ENCODE measurements around the gene PLA2G7. TPM values are rescaled to one million over a fixed set of nuclear protein-coding genes. Genes with fewer than 3 reads are reported as not detected.

PLA2G7 gene
- total and polyA plus RNA-seq, 12 donors, result 0.91 to 25.8 (median 4.3) TPM

DNA sequence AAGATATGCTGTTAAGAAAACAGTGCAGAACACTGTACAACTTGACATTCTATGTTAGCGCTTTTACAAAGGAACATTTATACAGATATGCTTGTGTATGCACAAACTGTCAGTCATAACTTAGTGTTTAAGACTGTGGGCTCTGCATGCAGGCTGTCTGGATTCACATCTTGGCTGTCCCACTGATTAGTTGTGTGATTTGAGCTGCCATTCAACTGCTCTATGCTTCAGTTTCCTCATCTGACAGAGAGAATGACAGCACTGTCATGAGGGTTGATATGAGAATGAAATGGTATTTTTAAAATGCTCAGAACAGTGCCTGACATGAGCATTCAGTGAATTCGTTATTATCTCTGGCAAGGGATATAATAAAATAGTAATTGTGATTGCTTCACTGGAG lies 73.7 kb downstream of the PLA2G7 start:
- intact Hi-C loops (cut with DNase I), result no loop called here

GRCh38 chr6:46657642-46658041 lies 77.5 kb downstream of the PLA2G7 start:
- intact Hi-C loops (cut with DNase I), result no loop called here
- DNase-seq, result no peak
- TF ChIP-seq, protein P1, sequence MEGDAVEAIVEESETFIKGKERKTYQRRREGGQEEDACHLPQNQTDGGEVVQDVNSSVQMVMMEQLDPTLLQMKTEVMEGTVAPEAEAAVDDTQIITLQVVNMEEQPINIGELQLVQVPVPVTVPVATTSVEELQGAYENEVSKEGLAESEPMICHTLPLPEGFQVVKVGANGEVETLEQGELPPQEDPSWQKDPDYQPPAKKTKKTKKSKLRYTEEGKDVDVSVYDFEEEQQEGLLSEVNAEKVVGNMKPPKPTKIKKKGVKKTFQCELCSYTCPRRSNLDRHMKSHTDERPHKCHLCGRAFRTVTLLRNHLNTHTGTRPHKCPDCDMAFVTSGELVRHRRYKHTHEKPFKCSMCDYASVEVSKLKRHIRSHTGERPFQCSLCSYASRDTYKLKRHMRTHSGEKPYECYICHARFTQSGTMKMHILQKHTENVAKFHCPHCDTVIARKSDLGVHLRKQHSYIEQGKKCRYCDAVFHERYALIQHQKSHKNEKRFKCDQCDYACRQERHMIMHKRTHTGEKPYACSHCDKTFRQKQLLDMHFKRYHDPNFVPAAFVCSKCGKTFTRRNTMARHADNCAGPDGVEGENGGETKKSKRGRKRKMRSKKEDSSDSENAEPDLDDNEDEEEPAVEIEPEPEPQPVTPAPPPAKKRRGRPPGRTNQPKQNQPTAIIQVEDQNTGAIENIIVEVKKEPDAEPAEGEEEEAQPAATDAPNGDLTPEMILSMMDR (IDR thresholded peaks at IDR 0.05), result no peak
- TF ChIP-seq POLR2A (IDR thresholded peaks at IDR 0.05), result no peak
- H3K27me3 ChIP-seq, result no peaks in the 10 kb centered on the region
- no peak overlapping the region for H3K27ac ChIP-seq
- H3K9me3 ChIP-seq (replicated peaks in 1 of 3), result no peaks in the 10 kb centered on the region
- peaks cover 4 to 12% of the 10 kb centered on the region in 2 donors for H3K4me1 ChIP-seq (replicated peaks in 1 of 2)
- no peak overlapping the region for H3K4me3 ChIP-seq
- no peaks in the 10 kb centered on the region for H3K36me3 ChIP-seq (replicated peaks in 1 of 2)

More for the DNA sequence above, 73.7 kb downstream of the PLA2G7 start:
- TF ChIP-seq, protein P1 (IDR thresholded peaks at IDR 0.05), result no peak
- no peak for TF ChIP-seq POLR2A (IDR thresholded peaks at IDR 0.05)
- WGBS, 4 donors, result 84 to 92% (median 90%) methylated on average over 2 of the region's 2 CpGs
- Histone ChIP-seq H3K27ac (no peak overlapping the region), H3K27me3 (no peaks in the 10 kb centered on the region), H3K4me1 (replicated peaks in 1 of 2) (no peaks in the 10 kb centered on the region), H3K9me3 (replicated peaks in 1 of 3) (no peaks in the 10 kb centered on the region), H3K36me3 (replicated peaks in 1 of 2) (peaks cover 0 to 5% of the 10 kb centered on the region in 2 donors), H3K4me3 (no peak overlapping the region)
- no peak for DNase-seq

- intact Hi-C loops (cut with DNase I), result no loop called here
- TF ChIP-seq POLR2A (IDR thresholded peaks at IDR 0.05), result no peak
- TF ChIP-seq, protein P1 (IDR thresholded peaks at IDR 0.05), result no peak
Measured at GRCh38 chr6:46655803-46656202, 79.4 kb downstream of the PLA2G7 start.

More at GRCh38 chr6:46655803-46656202, 79.4 kb downstream of the PLA2G7 start:
- DNase-seq, result no peak
- 84 to 90% (median 86%) methylated on average over 6 of the region's 6 CpGs for WGBS, 4 donors
- Histone ChIP-seq H3K9me3 (replicated peaks in 1 of 3) (no peaks in the 10 kb centered on the region), H3K4me1 (replicated peaks in 1 of 2) (peaks cover 4 to 21% of the 10 kb centered on the region in 2 donors), H3K27me3 (no peaks in the 10 kb centered on the region), H3K4me3 (no peak overlapping the region), H3K36me3 (replicated peaks in 1 of 2) (no peaks in the 10 kb centered on the region), H3K27ac (no peak overlapping the region)

Other genes with a start within 250 kb of the PLA2G7 start
- gene RCAN2, start 243.9 kb downstream of the PLA2G7 start, total RNA-seq, result 10 to 100 TPM in 3 of 9 donors, 1 to 10 TPM in 6; 2.3 to 14.4 (median 7.2) TPM
- gene RCAN2, start 243.9 kb downstream of the PLA2G7 start, polyA plus RNA-seq, result 10 to 100 TPM in 1 of 3 donors, 1 to 10 TPM in 2; 4.5 to 10.7 (median 5.3) TPM
- 10 to 100 TPM in 1 of 9 donors, 1 to 10 TPM in 7, under 1 TPM in 1; 0.63 to 11.3 (median 4.7) TPM for gene CYP39A1, start 82.6 kb downstream of the PLA2G7 start, total RNA-seq
- gene CYP39A1, start 82.6 kb downstream of the PLA2G7 start, polyA plus RNA-seq, result 1 to 10 TPM; 2.7 to 3.2 (median 2.9) TPM
- gene SLC25A27, start 82.4 kb downstream of the PLA2G7 start, total RNA-seq, result 10 to 100 TPM in 5 of 9 donors, 1 to 10 TPM in 4; 3.1 to 41.0 (median 16.7) TPM
- 10 to 100 TPM; 11.4 to 99.7 (median 57.2) TPM for gene SLC25A27, start 82.4 kb downstream of the PLA2G7 start, polyA plus RNA-seq
- gene TDRD6, start 47.5 kb downstream of the PLA2G7 start, total RNA-seq, result 1 to 10 TPM in 1 of 9 donors, under 1 TPM in 8; 0.18 to 1.7 (median 0.50) TPM
- 1 to 10 TPM in 2 of 3 donors, under 1 TPM in 1; 0.66 to 1.3 (median 1.3) TPM for gene TDRD6, start 47.5 kb downstream of the PLA2G7 start, polyA plus RNA-seq
- not detected for gene ANKRD66, start 11.6 kb upstream of the PLA2G7 start, total RNA-seq
- not detected for gene ANKRD66, start 11.6 kb upstream of the PLA2G7 start, polyA plus RNA-seq
- gene MEP1A, start 58.0 kb upstream of the PLA2G7 start, total RNA-seq, result not detected
- gene MEP1A, start 58.0 kb upstream of the PLA2G7 start, polyA plus RNA-seq, result under 1 TPM in 2 of 3 donors, not detected in 1; 0.03 to 0.05 TPM
- 10 to 100 TPM; 38.3 to 98.5 (median 40.6) TPM for gene ADGRF5, start 186.6 kb upstream of the PLA2G7 start, total RNA-seq
- 10 to 100 TPM; 13.3 to 30.7 (median 18.5) TPM for gene ADGRF5, start 186.6 kb upstream of the PLA2G7 start, polyA plus RNA-seq